Transverse colon (tissue), 4 donors: Measurements from ENCODE around the gene RLF. TPM values are rescaled to one million over a fixed set of nuclear protein-coding genes. Genes with fewer than 3 reads are reported as not detected.

ENCODE experiments used
- DNase-seq: peaks from one replicate; pipeline ENCODE4 v3.0.0-alpha.2; 2019
- H3K27ac ChIP-seq, 4 donors: fragments of 200-600 bp; sonication (generic); 2 replicates each; pipeline ENCODE4 v1.5.1; 2016 to 2018; ENCODE audit warnings: inconsistent platforms in 4 of 4
- H3K27me3 ChIP-seq: fragments of 200-600 bp; sonication (generic); 2 replicates; pipeline ENCODE4 v1.5.1; 2017; ENCODE audit warnings: inconsistent platforms
- H3K36me3 ChIP-seq, 4 donors: fragments of 200-600 bp; sonication (generic); 2 replicates each; pipeline ENCODE4 v1.5.1; 2017 to 2019; ENCODE audit warnings: inconsistent platforms in 4 of 4
- H3K4me1 ChIP-seq, 4 donors: fragments of 200-600 bp; sonication (generic); 2 replicates each; pipeline ENCODE4 v1.5.1; 2017 to 2020; ENCODE audit warnings: inconsistent platforms in 4 of 4
- H3K4me3 ChIP-seq, 4 donors: fragments of 200-600 bp; sonication (generic); 1 replicate in 1 of 4; 2 replicates in 3 of 4; pipeline versions ENCODE4 v1.5.1 to v1.6.1; 2017 to 2019; ENCODE audit warnings: inconsistent platforms in 4 of 4
- H3K9me3 ChIP-seq, 2 donors: fragments of 200-600 bp; sonication (generic); 2 replicates each; pipeline ENCODE4 v1.5.1; 2017 to 2019; ENCODE audit warnings: inconsistent platforms in 2 of 2
- EP300 ChIP-seq: sonication (generic); formaldehyde crosslinking; IDR thresholded peaks from one replicate; pipeline ENCODE4 v1.6.1; 2017; ENCODE audit warnings: antibody characterized with exemption, low read depth
- POLR2A ChIP-seq: fragments of 450-650 bp; IDR thresholded peaks from one replicate; pipeline ENCODE4 v1.6.1; 2016; ENCODE audit warnings: antibody characterized with exemption, mild to moderate bottlenecking, moderate library complexity
- POLR2AphosphoS5 ChIP-seq, 3 donors: sonication (generic); formaldehyde crosslinking; IDR thresholded peaks; one replicate each; pipeline ENCODE4 v1.6.1; 2016; ENCODE audit warnings: antibody characterized with exemption in 3 of 3
- whole genome bisulfite sequencing, 2 donors: methylation state at CpG; one replicate each; pipeline ENCODE4 v1.1.5; 2018; ENCODE audit warnings: low coverage in 1 of 2; 5-methylcytosine and 5-hydroxymethylcytosine counted together
- in situ Hi-C, 4 donors: fragments of 200-750 bp; cut with MboI; loops; one replicate each; pipeline versions ENCODE4 v1.15.0 to v1.15.1; 2017; ENCODE audit warnings: low sequenced_read_pairs in 3 of 4, low pct_ligation_motif_present in 1 of 4, low pct_unique_long_range_greater_than_20kb in 1 of 4
- intact Hi-C: fragments of 100-400 bp; cut with DNase I; formaldehyde crosslinking; loops from one replicate; pipeline ENCODE4 v1.15.1; 2023; ENCODE audit warnings: low total_unique reads
- total RNA-seq, 4 donors: library from RNA; depleted of rRNA; stranded (reverse); fragments of >200 nt; gene quantifications; one replicate each; pipeline ENCODE4 v1.1.0, GENCODE V29; 2016
- TF ChIP-seq, protein P1 (sequence below), 5 experiments: fragments of 200-600 bp in 3 of 5; fragments of 450-650 bp in 2 of 5; sonication (generic) in 3 of 5; IDR thresholded peaks; 1 replicate in 2 of 5; 2 replicates in 3 of 5; pipeline ENCODE4 v1.5.1; 2016 to 2017; ENCODE audit warnings: antibody characterized with exemption in 5 of 5, inconsistent platforms in 3 of 5, mild to moderate bottlenecking in 2 of 5, moderate library complexity in 1 of 5

RLF gene
- total RNA-seq, 4 donors from 2014 or later, result 11.2 to 18.3 (median 13.9) TPM

DNA sequence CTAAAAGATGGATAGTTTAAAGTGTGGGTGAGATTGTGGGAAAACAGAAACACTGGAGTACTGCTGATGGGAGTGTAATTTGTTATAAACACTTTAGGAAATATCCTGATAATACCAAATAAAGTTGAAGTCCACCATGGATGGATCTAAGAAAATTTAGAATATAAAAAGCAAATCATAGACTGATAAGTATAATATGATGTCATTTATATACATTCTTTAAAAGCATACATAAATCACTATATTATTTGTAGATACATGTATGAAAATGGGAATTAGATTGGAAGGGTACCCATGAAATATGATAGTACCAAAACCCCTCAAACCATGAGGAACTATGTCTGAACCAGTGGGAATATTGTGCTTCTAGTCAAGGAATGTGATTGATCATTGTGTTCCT lies 104.7 kb downstream of the RLF start:
- DNase-seq, result no peak
- Histone ChIP-seq H3K27me3 (no peaks in the 10 kb centered on the region), H3K27ac (no peak overlapping the region), H3K4me1 (peaks cover 0 to 3% (median 1%) of the 10 kb centered on the region in 4 donors), H3K9me3 (no peaks in the 10 kb centered on the region), H3K4me3 (no peak overlapping the region), H3K36me3 (peaks cover 0 to 56% (median 26%) of the 10 kb centered on the region in 4 donors)
- in situ Hi-C loops (no loop called here), intact Hi-C loops (no loop called here)
- no peak for TF ChIP-seq POLR2AphosphoS5 (IDR thresholded peaks at IDR 0.05)
- TF ChIP-seq, protein P1, sequence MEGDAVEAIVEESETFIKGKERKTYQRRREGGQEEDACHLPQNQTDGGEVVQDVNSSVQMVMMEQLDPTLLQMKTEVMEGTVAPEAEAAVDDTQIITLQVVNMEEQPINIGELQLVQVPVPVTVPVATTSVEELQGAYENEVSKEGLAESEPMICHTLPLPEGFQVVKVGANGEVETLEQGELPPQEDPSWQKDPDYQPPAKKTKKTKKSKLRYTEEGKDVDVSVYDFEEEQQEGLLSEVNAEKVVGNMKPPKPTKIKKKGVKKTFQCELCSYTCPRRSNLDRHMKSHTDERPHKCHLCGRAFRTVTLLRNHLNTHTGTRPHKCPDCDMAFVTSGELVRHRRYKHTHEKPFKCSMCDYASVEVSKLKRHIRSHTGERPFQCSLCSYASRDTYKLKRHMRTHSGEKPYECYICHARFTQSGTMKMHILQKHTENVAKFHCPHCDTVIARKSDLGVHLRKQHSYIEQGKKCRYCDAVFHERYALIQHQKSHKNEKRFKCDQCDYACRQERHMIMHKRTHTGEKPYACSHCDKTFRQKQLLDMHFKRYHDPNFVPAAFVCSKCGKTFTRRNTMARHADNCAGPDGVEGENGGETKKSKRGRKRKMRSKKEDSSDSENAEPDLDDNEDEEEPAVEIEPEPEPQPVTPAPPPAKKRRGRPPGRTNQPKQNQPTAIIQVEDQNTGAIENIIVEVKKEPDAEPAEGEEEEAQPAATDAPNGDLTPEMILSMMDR (IDR thresholded peaks at IDR 0.05), result no peak
- no peak for TF ChIP-seq POLR2A
- no peak for TF ChIP-seq EP300

GRCh38 chr1:40266786-40267535 lies 105.8 kb downstream of the RLF start:
- Histone ChIP-seq H3K36me3 (peaks cover 0 to 57% (median 22%) of the 10 kb centered on the region in 4 donors), H3K27me3 (no peaks in the 10 kb centered on the region), H3K4me1 (peaks cover 0 to 3% (median 1%) of the 10 kb centered on the region in 4 donors), H3K4me3 (no peak overlapping the region), H3K27ac (peak overlapping the region; percentile 29 to 68 (median 47)), H3K9me3 (no peaks in the 10 kb centered on the region)
- in situ Hi-C loops, result no loop called here
- intact Hi-C loops, result no loop called here
- TF ChIP-seq, protein P1 (IDR thresholded peaks at IDR 0.05), result no peak
- TF ChIP-seq POLR2AphosphoS5 (IDR thresholded peaks at IDR 0.05), result no peak
- TF ChIP-seq POLR2A, result no peak
- no peak for TF ChIP-seq EP300
- 94% methylated on average over 6 of the region's 6 CpGs; no CpG with 5 or more reads in 1 of the 2 donors for WGBS, 2 donors
- DNase-seq, result no peak

GRCh38 chr1:40267767-40268187 lies 106.6 kb downstream of the RLF start:
- Histone ChIP-seq H3K4me1 (peaks cover 0 to 3% (median 1%) of the 10 kb centered on the region in 4 donors), H3K36me3 (peaks cover 0 to 58% (median 18%) of the 10 kb centered on the region in 4 donors), H3K27me3 (no peaks in the 10 kb centered on the region), H3K4me3 (no peak overlapping the region), H3K9me3 (no peaks in the 10 kb centered on the region), H3K27ac (peak overlapping the region; percentile 29 to 68 (median 47))
- peak in 2 of 3 donors; percentile 7 to 11 for TF ChIP-seq POLR2AphosphoS5 (IDR thresholded peaks at IDR 0.05)
- no peak for TF ChIP-seq POLR2A
- intact Hi-C loops (no loop called here), in situ Hi-C loops (no loop called here)
- WGBS, 2 donors, result 64 to 75% methylated on average over 2 of the region's 2 CpGs
- DNase-seq, result no peak

DNA sequence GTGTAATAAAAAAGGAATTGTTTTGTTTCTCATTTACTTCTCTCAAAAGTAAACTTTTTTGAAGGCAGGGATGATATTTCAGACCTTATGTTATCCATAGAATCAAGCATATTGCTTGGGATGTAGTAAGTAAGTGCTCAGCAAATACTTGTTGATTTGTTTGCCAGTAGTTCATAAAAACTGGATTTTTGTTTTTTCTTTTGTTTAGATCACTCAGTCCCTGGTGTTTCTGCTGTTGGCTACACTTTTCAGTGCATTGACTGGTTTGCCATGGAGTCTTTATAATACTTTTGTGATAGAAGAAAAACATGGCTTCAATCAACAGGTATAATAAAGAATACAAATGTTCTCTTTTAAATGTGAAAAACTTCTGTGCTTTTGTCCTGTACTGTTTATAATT lies 107.0 kb downstream of the RLF start:
- Histone ChIP-seq H3K4me1 (peaks cover 0 to 1% (median 0%) of the 10 kb centered on the region in 4 donors), H3K9me3 (no peaks in the 10 kb centered on the region), H3K36me3 (peaks cover 0 to 59% (median 16%) of the 10 kb centered on the region in 4 donors), H3K27ac (peak overlapping the region in 3 of 4 donors; percentile 50 to 58 (median 55)), H3K27me3 (no peaks in the 10 kb centered on the region), H3K4me3 (no peak overlapping the region)
- intact Hi-C loops, result no loop called here
- DNase-seq, result no peak
- in situ Hi-C loops, result no loop called here
- TF ChIP-seq EP300, result no peak
- TF ChIP-seq POLR2AphosphoS5 (IDR thresholded peaks at IDR 0.05), result no peak
- TF ChIP-seq POLR2A, result no peak
- TF ChIP-seq, protein P1 (IDR thresholded peaks at IDR 0.05), result no peak
